ENCODE results near the gene SPPL2B. TPM values are rescaled to one million over a fixed set of nuclear protein-coding genes. Genes with fewer than 3 reads are reported as not detected.
A peak's percentile ranks its signal among the peaks of the same experiment; 100 is the strongest.

SPPL2B gene
- polyA plus RNA-seq, 1 of the 3 experiments (the other 2 are of a cell fraction), result 58.1 TPM

DNA sequence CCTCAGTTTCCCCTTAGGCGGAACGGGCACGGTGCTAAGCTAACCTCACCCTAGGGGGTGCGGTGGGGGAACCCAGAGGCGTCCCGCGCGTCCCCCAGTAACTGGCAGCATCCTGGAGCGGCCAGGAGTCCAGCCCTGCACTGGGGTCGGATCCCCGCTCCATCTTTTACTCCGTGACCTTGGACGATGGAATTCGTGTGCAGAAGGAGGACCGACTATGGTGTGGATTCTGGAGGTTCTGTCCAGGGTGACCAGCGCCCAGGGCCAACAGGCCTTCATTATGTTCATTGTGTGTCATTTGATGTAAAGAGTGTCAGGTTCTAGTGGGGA lies 630 bp downstream of the SPPL2B start:
- H2AFZ ChIP-seq (ENCODE audit: low read depth), result 0 out of 2 replicates have a peak overlapping the region, but pooled peaks have one; percentile 67
- TF ChIP-seq, protein P1, sequence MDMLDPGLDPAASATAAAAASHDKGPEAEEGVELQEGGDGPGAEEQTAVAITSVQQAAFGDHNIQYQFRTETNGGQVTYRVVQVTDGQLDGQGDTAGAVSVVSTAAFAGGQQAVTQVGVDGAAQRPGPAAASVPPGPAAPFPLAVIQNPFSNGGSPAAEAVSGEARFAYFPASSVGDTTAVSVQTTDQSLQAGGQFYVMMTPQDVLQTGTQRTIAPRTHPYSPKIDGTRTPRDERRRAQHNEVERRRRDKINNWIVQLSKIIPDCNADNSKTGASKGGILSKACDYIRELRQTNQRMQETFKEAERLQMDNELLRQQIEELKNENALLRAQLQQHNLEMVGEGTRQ (IDR thresholded peaks at IDR 0.05; ENCODE audit: borderline replicate concordance, low read depth, low read length), result no peak
- TF ChIP-seq SMC3 (IDR thresholded peaks at IDR 0.05; ENCODE audit: low read depth, low read length) (no peak), RAD21 (IDR thresholded peaks at IDR 0.05; ENCODE audit: low read length) (no peak)
- TF ChIP-seq, protein P2, sequence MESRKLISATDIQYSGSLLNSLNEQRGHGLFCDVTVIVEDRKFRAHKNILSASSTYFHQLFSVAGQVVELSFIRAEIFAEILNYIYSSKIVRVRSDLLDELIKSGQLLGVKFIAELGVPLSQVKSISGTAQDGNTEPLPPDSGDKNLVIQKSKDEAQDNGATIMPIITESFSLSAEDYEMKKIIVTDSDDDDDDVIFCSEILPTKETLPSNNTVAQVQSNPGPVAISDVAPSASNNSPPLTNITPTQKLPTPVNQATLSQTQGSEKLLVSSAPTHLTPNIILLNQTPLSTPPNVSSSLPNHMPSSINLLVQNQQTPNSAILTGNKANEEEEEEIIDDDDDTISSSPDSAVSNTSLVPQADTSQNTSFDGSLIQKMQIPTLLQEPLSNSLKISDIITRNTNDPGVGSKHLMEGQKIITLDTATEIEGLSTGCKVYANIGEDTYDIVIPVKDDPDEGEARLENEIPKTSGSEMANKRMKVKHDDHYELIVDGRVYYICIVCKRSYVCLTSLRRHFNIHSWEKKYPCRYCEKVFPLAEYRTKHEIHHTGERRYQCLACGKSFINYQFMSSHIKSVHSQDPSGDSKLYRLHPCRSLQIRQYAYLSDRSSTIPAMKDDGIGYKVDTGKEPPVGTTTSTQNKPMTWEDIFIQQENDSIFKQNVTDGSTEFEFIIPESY (IDR thresholded peaks at IDR 0.05; ENCODE audit: borderline replicate concordance, low read depth), result no peak
- H3K27ac ChIP-seq (ENCODE audit: low read depth in 2 of 2, low read length in 1 of 2), result peak overlapping the region; percentile 67 to 84; a peak in 1 of 4 replicates
- H3K9me3 ChIP-seq, result no peaks in the 10 kb centered on the region
- peak overlapping the region; percentile 76 to 91 for H3K4me3 ChIP-seq (ENCODE audit: low read depth in 2 of 2, low read length in 1 of 2)
- ChIA-PET POLR2A (no interaction called here), CTCF (interaction anchor here (3.4 to 5.2 kb wide), 2 partner anchors 13 to 55 kb away, joined by 20 to 51 read pairs; no protein-coding TSS in a partner anchor)
- no peaks in the 10 kb centered on the region for H3K9me2 ChIP-seq
- WGBS (ENCODE audit: low lambda C conversion rate), result 5% methylated on average over 3 of the region's 16 CpGs
- H3K36me3 ChIP-seq (replicated peaks in 1 of 2; ENCODE audit: control insufficient read depth in 1 of 2, insufficient read depth in 2 of 2, low read length in 1 of 2), result peaks cover 3 to 10% of the 10 kb centered on the region in 2 experiments
- H3K79me2 ChIP-seq (ENCODE audit: insufficient read depth), result peaks cover 81% of the 10 kb centered on the region
- peak overlapping the region; percentile 81 for H3K9ac ChIP-seq
- no peaks in the 10 kb centered on the region for H3K27me3 ChIP-seq (ENCODE audit: insufficient read depth)
- peak overlapping the region; percentile 92 for H3K4me2 ChIP-seq
- peaks cover 6 to 14% of the 10 kb centered on the region in 2 experiments; a peak in 2 of 4 replicates for H3K4me1 ChIP-seq (ENCODE audit: control insufficient read depth in 1 of 2, insufficient read depth in 2 of 2, low read depth in 1 of 2, low read length in 1 of 2)
- H4K20me1 ChIP-seq (ENCODE audit: insufficient read depth), result peaks cover 19% of the 10 kb centered on the region; the same call in 1 of the 2 replicates
- H3F3A ChIP-seq (replicated peaks; ENCODE audit: insufficient read depth), result no peaks in the 10 kb centered on the region
- DNase-seq, result peak; percentile 59

DNA sequence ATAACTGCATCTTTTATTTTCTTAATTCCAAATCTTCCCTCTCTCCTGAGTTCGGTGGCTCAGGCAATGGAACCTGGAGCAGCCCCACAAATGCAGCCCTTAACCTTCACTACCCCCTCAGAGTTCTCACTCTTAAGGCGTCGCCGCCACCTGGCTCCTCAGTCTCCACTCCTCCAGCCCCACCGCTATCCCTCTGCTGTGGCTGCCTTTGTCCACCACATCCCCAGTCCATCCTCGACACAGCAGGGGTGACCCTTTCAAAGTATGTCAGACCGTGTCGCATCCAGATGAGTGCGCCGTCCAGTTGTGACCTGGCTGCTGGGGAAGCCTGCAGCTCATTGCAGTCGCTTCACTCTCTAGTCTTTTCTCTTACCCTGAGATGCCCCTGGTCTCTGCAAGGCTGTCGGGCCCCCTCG lies 1.0 kb downstream of the SPPL2B start:
- peaks cover 3% of the 10 kb centered on the region for H3F3A ChIP-seq (replicated peaks; ENCODE audit: insufficient read depth)
- H3K27me3 ChIP-seq (ENCODE audit: insufficient read depth), result no peaks in the 10 kb centered on the region
- H3K9me2 ChIP-seq, result no peaks in the 10 kb centered on the region
- WGBS (ENCODE audit: low lambda C conversion rate), result 83% methylated on average over 13 of the region's 13 CpGs
- H3K4me1 ChIP-seq (ENCODE audit: control insufficient read depth in 1 of 2, insufficient read depth in 2 of 2, low read depth in 1 of 2, low read length in 1 of 2), result peaks cover 6 to 14% of the 10 kb centered on the region in 2 experiments; a peak in 2 of 4 replicates
- no peak for DNase-seq
- H3K79me2 ChIP-seq (ENCODE audit: insufficient read depth), result peaks cover 84% of the 10 kb centered on the region
- peak overlapping the region; percentile 92 for H3K4me2 ChIP-seq
- POLR2A ChIA-PET, result no interaction called here
- peak overlapping the region; percentile 81 for H3K9ac ChIP-seq
- H3K36me3 ChIP-seq (replicated peaks in 1 of 2; ENCODE audit: control insufficient read depth in 1 of 2, insufficient read depth in 2 of 2, low read length in 1 of 2), result peaks cover 3 to 7% of the 10 kb centered on the region in 2 experiments
- peak overlapping the region; percentile 76 to 91 for H3K4me3 ChIP-seq (ENCODE audit: low read depth in 2 of 2, low read length in 1 of 2)
- H3K9me3 ChIP-seq, result no peaks in the 10 kb centered on the region
- TF ChIP-seq RXRA (IDR thresholded peaks at IDR 0.05; ENCODE audit: borderline replicate concordance, low read depth) (no peak), EZH2phosphoT487 (IDR thresholded peaks at IDR 0.05; ENCODE audit: borderline replicate concordance, low read depth) (no peak), GATA2 (CRISPR knock-in tag; IDR thresholded peaks at IDR 0.05) (no peak), NRF1 (IDR thresholded peaks at IDR 0.05; ENCODE audit: low read depth, low read length) (no peak), YY1 (IDR thresholded peaks at IDR 0.05; ENCODE audit: low read depth) (no peak), MXI1 (IDR thresholded peaks at IDR 0.05; ENCODE audit: low read depth, low read length) (no peak)
- TF ChIP-seq, protein P3, sequence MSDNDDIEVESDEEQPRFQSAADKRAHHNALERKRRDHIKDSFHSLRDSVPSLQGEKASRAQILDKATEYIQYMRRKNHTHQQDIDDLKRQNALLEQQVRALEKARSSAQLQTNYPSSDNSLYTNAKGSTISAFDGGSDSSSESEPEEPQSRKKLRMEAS (IDR thresholded peaks at IDR 0.05; ENCODE audit: low read depth), result no peak
- H2AFZ ChIP-seq (ENCODE audit: low read depth), result no peak overlapping the region
- CTCF ChIA-PET, result interaction anchor here (3.4 kb wide), 1 partner anchor 55 kb away, joined by 20 read pairs; no protein-coding TSS in a partner anchor
- peaks cover 19% of the 10 kb centered on the region; the same call in 1 of the 2 replicates for H4K20me1 ChIP-seq (ENCODE audit: insufficient read depth)
- no peak overlapping the region for H3K27ac ChIP-seq (ENCODE audit: low read depth in 2 of 2, low read length in 1 of 2)
